GM12878 (cell line): ENCODE data around the gene NMT1. TPM values are rescaled to one million over a fixed set of nuclear protein-coding genes. Genes with fewer than 3 reads are reported as not detected.

ENCODE experiments used
- EP300 ChIP-seq, 2 experiments: fragments of 150-350 bp in 1 of 2; IDR thresholded peaks; 2 replicates each; pipeline ENCODE4 v1.6.1; 2011 to 2012; ENCODE audit warnings: low read depth in 2 of 2, low read length in 2 of 2, borderline replicate concordance in 1 of 2, improper control_type of control experiment in 1 of 2, inconsistent platforms in 1 of 2; ENCODE audit not compliant: control insufficient read depth in 1 of 2
- HCFC1 ChIP-seq: fragments of 150-350 bp; IDR thresholded peaks from 2 replicates; pipeline ENCODE4 v1.6.1; 2014; ENCODE audit warnings: low read length
- HDGF ChIP-seq: fragments of 450-650 bp; IDR thresholded peaks from 2 replicates; pipeline ENCODE4 v1.6.1; 2016; ENCODE audit warnings: antibody characterized with exemption
- NFYB ChIP-seq: IDR thresholded peaks from 2 replicates; pipeline ENCODE4 v1.6.1; 2011; ENCODE audit warnings: low read depth, mild to moderate bottlenecking, low read length, improper control_type of control experiment, moderate library complexity; ENCODE audit not compliant: insufficient read depth
- NR2F1 ChIP-seq: fragments of 450-650 bp; conservative IDR thresholded peaks from 2 replicates; pipeline ENCODE4 v1.6.1; 2017; ENCODE audit warnings: mild to moderate bottlenecking
- PBX3 ChIP-seq: IDR thresholded peaks from 2 replicates; pipeline ENCODE4 v1.6.1; 2011; ENCODE audit warnings: mild to moderate bottlenecking, low read depth, low read length, moderate library complexity; ENCODE audit not compliant: insufficient replicate concordance
- SREBF1 ChIP-seq: IDR thresholded peaks from 2 replicates; pipeline ENCODE4 v1.6.1; 2012; ENCODE audit warnings: mild to moderate bottlenecking, low read length
- SUPT20H ChIP-seq: IDR thresholded peaks from 2 replicates; pipeline ENCODE4 v1.6.1; 2011; ENCODE audit warnings: low read depth, mild to moderate bottlenecking, low read length, moderate library complexity, borderline replicate concordance; ENCODE audit not compliant: control insufficient read depth
- ZNF687 ChIP-seq: fragments of 450-650 bp; IDR thresholded peaks from 2 replicates; pipeline ENCODE4 v1.6.1; 2017; ENCODE audit warnings: mild to moderate bottlenecking, moderate library complexity
- polyA plus RNA-seq, 11 experiments: library from polyadenylated mRNA; depleted of rRNA in 4 of 11; unstranded in 6 of 11; stranded (reverse) in 5 of 11; fragments of >200 nt; fragmentation: Nextera tagmentation in 4 of 11; fragmentation: Illumina TruSeq in 1 of 11; extraction: Ambion mirVana in 4 of 11; extraction: Trizol in 1 of 11; gene quantifications; 1 replicate in 1 of 11; 2 replicates in 10 of 11; pipeline versions ENCODE4 v1.2.1 to v1.2.3, GENCODE V29; 2011 to 2016; ENCODE audit warnings: inconsistent platforms in 2 of 11, missing spikeins in 2 of 11, low read depth in 1 of 11
- total RNA-seq, 4 experiments: library from RNA; depleted of rRNA in 3 of 4; stranded (reverse); fragments of >200 nt in 3 of 4; fragmentation: Illumina TruSeq in 1 of 4; extraction: Trizol in 1 of 4; gene quantifications; 2 replicates each; pipeline versions ENCODE4 v1.2.1 to v1.2.3, GENCODE V29; 2013 to 2021

NMT1 gene
- total and polyA plus RNA-seq, 10 of the 15 experiments (the other 5 are each of a cell fraction or from before 2014, with no cell fraction given), result 96.7 to 395 (median 222) TPM

GRCh38 chr17:45138911-45139532 lies 77.9 kb downstream of the NMT1 start (continued):
- TF ChIP-seq ZNF687 (no peak), HDGF (no peak), HCFC1 (no peak), EP300 (IDR thresholded peaks at IDR 0.05; ENCODE audit: borderline replicate concordance in 1 of 2, control insufficient read depth in 1 of 2, low read depth in 2 of 2, low read length in 2 of 2) (no peak), SREBF1 (no peak), NR2F1 (no peak), PBX3 (no peak), SUPT20H (no peak), NFYB (no peak)
